ENCODE data around the gene VASP. TPM values are rescaled to one million over a fixed set of nuclear protein-coding genes. Genes with fewer than 3 reads are reported as not detected.

VASP gene
- total RNA-seq, 1 donor from 2014 or later: 51.9 TPM

DNA sequence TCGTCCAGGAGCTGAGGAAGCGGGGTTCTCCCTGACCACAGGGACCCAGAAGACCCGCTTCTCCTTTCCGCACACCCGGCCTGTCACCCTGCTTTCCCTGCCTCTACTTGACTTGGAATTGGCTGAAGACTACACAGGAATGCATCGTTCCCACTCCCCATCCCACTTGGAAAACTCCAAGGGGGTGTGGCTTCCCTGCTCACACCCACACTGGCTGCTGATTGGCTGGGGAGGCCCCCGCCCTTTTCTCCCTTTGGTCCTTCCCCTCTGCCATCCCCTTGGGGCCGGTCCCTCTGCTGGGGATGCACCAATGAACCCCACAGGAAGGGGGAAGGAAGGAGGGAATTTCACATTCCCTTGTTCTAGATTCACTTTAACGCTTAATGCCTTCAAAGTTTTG, 18.9 kb downstream of the VASP start:
- Mint-ChIP-seq H3K36me3 (peaks cover 20% of the 10 kb centered on the region), H3K9me3 (no peaks in the 10 kb centered on the region), H3K4me3 (no peak overlapping the region), H3K27me3 (peaks cover 23% of the 10 kb centered on the region), H3K27ac (no peak overlapping the region), H3K4me1 (ENCODE audit: unreplicated experiment) (peaks cover 19% of the 10 kb centered on the region)
- no peak for TF ChIP-seq CTCF (conservative IDR thresholded peaks at IDR 0.05)
- DNase-seq (ENCODE audit: extremely low spot score, unreplicated experiment): no peak

DNA sequence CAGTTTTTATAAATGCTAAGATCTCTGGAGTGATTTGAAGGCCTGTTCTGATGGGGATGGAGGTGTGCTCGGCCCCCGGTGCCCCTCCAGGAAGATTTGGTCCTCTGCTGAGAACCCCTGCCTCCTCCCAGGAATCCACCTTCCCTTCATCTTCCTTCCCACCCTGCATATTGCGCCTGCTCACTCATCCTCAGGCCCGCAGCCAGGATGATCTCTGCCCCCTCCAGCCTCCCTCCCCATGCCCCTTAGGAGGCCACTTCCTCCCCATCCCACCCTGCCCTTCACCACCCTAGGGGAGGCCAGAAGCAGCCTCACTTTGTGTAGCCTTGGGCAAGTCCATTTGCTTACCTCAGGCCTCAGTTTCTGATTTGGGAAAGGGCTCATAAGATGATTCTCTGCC, 19.7 kb downstream of the VASP start:
- H3K36me3 Mint-ChIP-seq: peaks cover 20% of the 10 kb centered on the region
- peaks cover 19% of the 10 kb centered on the region for H3K4me1 Mint-ChIP-seq (ENCODE audit: unreplicated experiment)
- TF ChIP-seq CTCF (conservative IDR thresholded peaks at IDR 0.05): no peak
- H3K4me3 Mint-ChIP-seq: no peak overlapping the region
- H3K9me3 Mint-ChIP-seq: no peaks in the 10 kb centered on the region
- H3K27me3 Mint-ChIP-seq: peaks cover 31% of the 10 kb centered on the region
- no peak for DNase-seq (ENCODE audit: extremely low spot score, unreplicated experiment)
- H3K27ac Mint-ChIP-seq: no peak overlapping the region

DNA sequence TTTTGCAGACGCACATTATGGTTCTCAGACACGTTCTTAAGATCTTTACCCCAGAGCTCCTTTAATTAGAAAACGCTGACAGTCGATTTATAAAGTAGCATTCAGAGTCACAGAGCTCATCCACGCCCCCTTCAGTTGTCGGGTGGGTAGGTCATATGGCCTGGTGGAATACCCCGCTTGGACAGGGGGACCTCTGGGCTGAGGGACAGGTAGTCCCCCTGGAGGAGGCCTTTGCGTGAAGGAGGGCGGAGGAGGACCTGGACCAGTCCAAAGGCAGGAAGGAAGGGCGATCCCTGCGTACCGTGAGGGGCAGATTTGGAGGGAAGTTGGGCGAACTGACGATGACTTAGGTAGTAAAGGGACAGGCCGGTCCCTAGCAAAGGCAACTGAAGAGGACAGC, 20.5 kb downstream of the VASP start:
- H3K9me3 Mint-ChIP-seq: no peaks in the 10 kb centered on the region
- H3K36me3 Mint-ChIP-seq: peaks cover 20% of the 10 kb centered on the region
- H3K4me1 Mint-ChIP-seq (ENCODE audit: unreplicated experiment): peaks cover 19% of the 10 kb centered on the region
- H3K27ac Mint-ChIP-seq: peak overlapping the region; percentile 74
- no peak for DNase-seq (ENCODE audit: extremely low spot score, unreplicated experiment)
- no peak for TF ChIP-seq CTCF (conservative IDR thresholded peaks at IDR 0.05)
- H3K27me3 Mint-ChIP-seq: peaks cover 31% of the 10 kb centered on the region
- peak overlapping the region; percentile 86 for H3K4me3 Mint-ChIP-seq

DNA sequence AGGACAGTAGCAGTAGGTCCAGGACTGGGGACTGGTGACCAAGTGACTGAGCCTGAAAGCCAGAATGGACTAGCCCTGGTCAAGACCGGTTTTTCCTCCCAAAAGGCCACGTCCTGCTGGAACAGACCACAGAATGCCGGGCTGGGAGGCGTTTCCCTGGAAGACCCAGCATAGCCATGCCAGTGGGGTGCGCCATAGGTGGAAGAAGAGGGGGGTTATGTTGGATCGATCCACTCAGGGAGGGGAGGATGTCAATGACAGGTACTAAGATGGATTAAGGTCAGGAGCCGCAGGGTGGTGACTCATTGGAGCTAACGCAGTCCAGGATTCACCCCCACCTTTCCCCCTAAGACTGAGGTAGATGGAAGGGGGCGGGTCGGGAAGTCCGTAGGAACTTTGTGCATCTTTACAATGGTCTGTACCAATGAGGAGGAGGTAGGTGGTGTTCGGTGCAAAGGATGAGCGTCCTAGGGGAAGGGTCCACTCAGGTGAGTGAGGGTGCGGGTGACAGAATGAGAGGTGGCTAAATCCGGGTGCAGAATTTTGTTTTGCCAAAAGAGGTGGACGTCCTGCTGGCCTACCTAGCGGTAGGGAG, 21.0 kb downstream of the VASP start:
- Mint-ChIP-seq H3K9me3 (no peaks in the 10 kb centered on the region), H3K27ac (peak overlapping the region; percentile 74), H3K4me3 (peak overlapping the region; percentile 86), H3K27me3 (peaks cover 31% of the 10 kb centered on the region), H3K4me1 (ENCODE audit: unreplicated experiment) (peaks cover 19% of the 10 kb centered on the region), H3K36me3 (peaks cover 20% of the 10 kb centered on the region)
- TF ChIP-seq CTCF (conservative IDR thresholded peaks at IDR 0.05): no peak
- no peak for DNase-seq (ENCODE audit: extremely low spot score, unreplicated experiment)

DNA sequence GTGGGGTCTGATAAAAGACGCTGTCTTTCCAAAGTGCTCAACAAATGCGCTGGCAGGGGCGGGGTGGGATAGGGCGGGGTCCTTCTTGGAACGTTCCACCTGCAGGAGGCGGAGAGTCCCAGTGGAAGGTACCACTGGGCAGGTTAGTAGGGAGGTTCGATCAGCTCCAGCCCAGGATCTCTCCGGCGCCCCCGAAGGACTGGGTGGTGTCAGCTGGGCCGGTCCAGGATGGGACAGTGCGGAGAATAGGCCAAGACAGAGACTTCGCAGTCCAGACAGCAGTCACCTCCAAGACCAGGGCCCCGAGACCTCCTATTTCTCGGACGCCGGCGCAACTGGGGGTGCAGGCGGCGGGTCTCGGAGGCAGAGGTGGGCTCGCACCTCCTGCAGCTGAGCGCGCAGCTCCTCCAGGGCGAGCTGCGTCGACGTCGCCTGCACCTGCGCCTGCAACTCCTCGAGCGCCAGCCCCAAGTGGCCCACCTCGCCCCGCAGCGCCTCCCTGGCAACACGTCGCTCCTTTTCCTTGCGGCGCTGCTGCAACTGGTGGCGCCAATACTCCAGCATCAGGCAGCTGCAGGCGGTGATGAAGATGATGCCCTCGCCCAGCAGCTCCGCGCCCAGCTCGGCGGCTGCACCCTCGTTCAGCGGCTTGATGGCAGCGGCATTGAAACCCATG, 21.6 kb downstream of the VASP start:
- Mint-ChIP-seq H3K27me3 (peaks cover 31% of the 10 kb centered on the region), H3K36me3 (peaks cover 15% of the 10 kb centered on the region), H3K27ac (peak overlapping the region; percentile 74), H3K4me1 (ENCODE audit: unreplicated experiment) (peaks cover 15% of the 10 kb centered on the region), H3K9me3 (no peaks in the 10 kb centered on the region), H3K4me3 (peak overlapping the region; percentile 86)
- no peak for TF ChIP-seq CTCF (conservative IDR thresholded peaks at IDR 0.05)
- no peak for DNase-seq (ENCODE audit: extremely low spot score, unreplicated experiment)
